ENCODE measurements around the gene COIL. TPM values are rescaled to one million over a fixed set of nuclear protein-coding genes. Genes with fewer than 3 reads are reported as not detected.

Gene COIL
- total and polyA plus RNA-seq, 9 of the 15 experiments (the other 6 are each of a cell fraction or from before 2014, with no cell fraction given) = 23.9 to 41.3 (median 28.7) TPM

DNA sequence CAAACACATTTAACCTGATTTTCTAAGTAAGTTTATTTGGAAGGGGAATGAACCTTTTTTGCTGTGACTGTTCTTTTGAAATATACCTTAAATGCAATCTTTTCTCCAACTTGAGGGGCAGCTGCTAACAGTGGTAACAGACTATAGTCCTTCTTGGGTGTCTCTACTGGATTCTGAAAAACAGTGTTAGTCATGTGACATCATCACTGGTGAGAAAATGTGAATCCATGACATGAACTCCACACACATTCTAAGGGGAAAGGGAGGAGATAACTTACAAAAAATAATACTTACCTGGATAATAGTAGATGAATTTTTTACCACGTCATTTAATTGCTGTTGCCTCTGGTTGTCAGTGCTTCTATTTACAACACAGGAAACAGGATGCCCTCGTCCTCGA, 11.3 kb downstream of the COIL start:
- intact Hi-C loops (cut with micrococcal nuclease) (loop anchor here (10.0 kb wide), 1 partner anchor 355 kb away; the partner anchor contains the start of gene NOG), in situ Hi-C loops (cut with MboI) (no loop called here)
- Histone ChIP-seq H3K27ac (ENCODE audit: extremely low read depth, low read depth, low read length) (no peak overlapping the region), H2AFZ (ENCODE audit: low read depth, low read length) (no peak overlapping the region), H4K20me1 (replicated peaks; ENCODE audit: control insufficient read depth, insufficient read depth, low read length) (no peaks in the 10 kb centered on the region), H3K4me2 (ENCODE audit: insufficient read depth, low read length) (no peak overlapping the region), H3K4me1 (replicated peaks in 1 of 2; ENCODE audit: control insufficient read depth in 2 of 2, insufficient read depth in 2 of 2, low read length in 2 of 2) (no peaks in the 10 kb centered on the region), H3K4me3 (no peak overlapping the region), H3K9me1 (ENCODE audit: control insufficient read depth, insufficient read depth, low read length) (no peaks in the 10 kb centered on the region), H3K9ac (ENCODE audit: insufficient read depth in 1 of 2, low read depth in 2 of 2, low read length in 2 of 2) (no peak overlapping the region), H3K79me2 (ENCODE audit: control insufficient read depth, insufficient read depth, low read length) (peaks cover 30% of the 10 kb centered on the region), H3K9me3 (replicated peaks; ENCODE audit: control insufficient read depth, insufficient read depth, low read depth, low read length) (no peaks in the 10 kb centered on the region), H3K27me3 (ENCODE audit: control insufficient read depth in 2 of 2, insufficient read depth in 2 of 2, low read length in 2 of 2) (no peaks in the 10 kb centered on the region), H3K36me3 (ENCODE audit: control insufficient read depth, insufficient read depth, low read length) (peaks cover 81% of the 10 kb centered on the region)
- ChIA-PET POLR2A (interaction anchor here (0.7 kb wide), 1 partner anchor 90 kb away, joined by 3 read pairs; no protein-coding TSS in a partner anchor), CTCF (ENCODE audit: low intra/inter-chr PET ratio) (no interaction called here)
- DNase-seq (ENCODE audit: extremely low read depth in 1 of 4, low spot score in 3 of 4) (peak in 1 of 4 experiments; percentile 1), FAIRE-seq (no peak), ATAC-seq (no peak)
- BruUV-seq (replicated peaks) = no TSS peak
- TF ChIP-seq, protein P1, sequence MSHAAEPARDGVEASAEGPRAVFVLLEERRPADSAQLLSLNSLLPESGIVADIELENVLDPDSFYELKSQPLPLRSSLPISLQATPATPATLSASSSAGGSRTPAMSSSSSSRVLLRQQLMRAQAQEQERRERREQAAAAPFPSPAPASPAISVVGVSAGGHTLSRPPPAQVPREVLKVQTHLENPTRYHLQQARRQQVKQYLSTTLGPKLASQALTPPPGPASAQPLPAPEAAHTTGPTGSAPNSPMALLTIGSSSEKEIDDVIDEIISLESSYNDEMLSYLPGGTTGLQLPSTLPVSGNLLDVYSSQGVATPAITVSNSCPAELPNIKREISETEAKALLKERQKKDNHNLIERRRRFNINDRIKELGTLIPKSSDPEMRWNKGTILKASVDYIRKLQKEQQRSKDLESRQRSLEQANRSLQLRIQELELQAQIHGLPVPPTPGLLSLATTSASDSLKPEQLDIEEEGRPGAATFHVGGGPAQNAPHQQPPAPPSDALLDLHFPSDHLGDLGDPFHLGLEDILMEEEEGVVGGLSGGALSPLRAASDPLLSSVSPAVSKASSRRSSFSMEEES (CRISPR knock-in tag; IDR thresholded peaks at IDR 0.05) = peak; percentile 82
- no peak for TF ChIP-seq DMBX1 (CRISPR knock-in tag; IDR thresholded peaks at IDR 0.05; ENCODE audit: borderline replicate concordance)
- WGBS (ENCODE audit: insufficient coverage, low coverage, missing lambda C conversion rate) = 64% methylated on average over 1 of the region's 3 CpGs

DNA sequence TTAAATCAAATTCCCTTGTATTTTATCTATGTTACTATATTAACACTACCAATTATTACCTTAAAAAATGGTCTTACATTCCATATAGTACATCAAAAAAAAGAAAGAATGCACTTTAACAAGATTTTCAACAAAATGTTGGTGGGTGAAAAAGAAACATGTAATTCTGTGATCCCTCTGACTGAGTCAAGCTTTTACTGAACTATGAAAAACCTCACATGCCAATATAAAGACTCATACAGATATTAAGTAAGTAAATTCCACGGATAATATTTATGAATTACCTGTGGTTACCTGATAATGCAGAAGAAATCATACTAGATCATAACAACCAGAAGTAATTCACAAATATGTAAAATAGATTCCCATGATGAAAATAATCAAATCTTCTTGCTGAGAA, 12.4 kb downstream of the COIL start:
- ATAC-seq = no peak
- Histone ChIP-seq H3K27ac (ENCODE audit: extremely low read depth, low read depth, low read length) (no peak overlapping the region), H3K9me1 (ENCODE audit: control insufficient read depth, insufficient read depth, low read length) (no peaks in the 10 kb centered on the region), H3K9ac (ENCODE audit: insufficient read depth in 1 of 2, low read depth in 2 of 2, low read length in 2 of 2) (no peak overlapping the region), H3K9me3 (replicated peaks; ENCODE audit: control insufficient read depth, insufficient read depth, low read depth, low read length) (no peaks in the 10 kb centered on the region), H3K79me2 (ENCODE audit: control insufficient read depth, insufficient read depth, low read length) (peaks cover 20% of the 10 kb centered on the region), H3K4me1 (replicated peaks in 1 of 2; ENCODE audit: control insufficient read depth in 2 of 2, insufficient read depth in 2 of 2, low read length in 2 of 2) (no peaks in the 10 kb centered on the region), H3K4me2 (ENCODE audit: insufficient read depth, low read length) (no peak overlapping the region), H3K27me3 (ENCODE audit: control insufficient read depth in 2 of 2, insufficient read depth in 2 of 2, low read length in 2 of 2) (no peaks in the 10 kb centered on the region), H4K20me1 (replicated peaks; ENCODE audit: control insufficient read depth, insufficient read depth, low read length) (no peaks in the 10 kb centered on the region), H2AFZ (ENCODE audit: low read depth, low read length) (no peak overlapping the region), H3K36me3 (ENCODE audit: control insufficient read depth, insufficient read depth, low read length) (peaks cover 82% of the 10 kb centered on the region), H3K4me3 (no peak overlapping the region)
- ChIA-PET POLR2A (interaction anchor here (0.6 kb wide), 1 partner anchor 17 kb away, joined by 3 read pairs; no protein-coding TSS in a partner anchor), CTCF (ENCODE audit: low intra/inter-chr PET ratio) (no interaction called here)
- no TSS peak for BruUV-seq (replicated peaks)
- in situ Hi-C loops (cut with MboI) = no loop called here
- 79% methylated on average over 1 of the region's 1 CpG for WGBS (ENCODE audit: insufficient coverage, low coverage, missing lambda C conversion rate)
- intact Hi-C loops (cut with micrococcal nuclease) = loop anchor here (10.0 kb wide), 1 partner anchor 354 kb away; the partner anchor contains the start of gene NOG
- no peak for FAIRE-seq
- no peak for DNase-seq (ENCODE audit: extremely low read depth in 1 of 4, low spot score in 3 of 4)
- TF ChIP-seq PCBP1 (IDR thresholded peaks at IDR 0.05; ENCODE audit: low read depth, low read length, poor library complexity, severe bottlenecking) (no peak), ZNF75A (CRISPR knock-in tag; IDR thresholded peaks at IDR 0.05) (no peak), ZNF57 (CRISPR knock-in tag; IDR thresholded peaks at IDR 0.05) (no peak), GATA2 (CRISPR knock-in tag; IDR thresholded peaks at IDR 0.05) (no peak), ZNF232 (CRISPR knock-in tag; IDR thresholded peaks at IDR 0.05) (no peak)
- TF ChIP-seq, protein P2, sequence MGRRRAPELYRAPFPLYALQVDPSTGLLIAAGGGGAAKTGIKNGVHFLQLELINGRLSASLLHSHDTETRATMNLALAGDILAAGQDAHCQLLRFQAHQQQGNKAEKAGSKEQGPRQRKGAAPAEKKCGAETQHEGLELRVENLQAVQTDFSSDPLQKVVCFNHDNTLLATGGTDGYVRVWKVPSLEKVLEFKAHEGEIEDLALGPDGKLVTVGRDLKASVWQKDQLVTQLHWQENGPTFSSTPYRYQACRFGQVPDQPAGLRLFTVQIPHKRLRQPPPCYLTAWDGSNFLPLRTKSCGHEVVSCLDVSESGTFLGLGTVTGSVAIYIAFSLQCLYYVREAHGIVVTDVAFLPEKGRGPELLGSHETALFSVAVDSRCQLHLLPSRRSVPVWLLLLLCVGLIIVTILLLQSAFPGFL (CRISPR knock-in tag; IDR thresholded peaks at IDR 0.05) = no peak
- TF ChIP-seq, protein P3, sequence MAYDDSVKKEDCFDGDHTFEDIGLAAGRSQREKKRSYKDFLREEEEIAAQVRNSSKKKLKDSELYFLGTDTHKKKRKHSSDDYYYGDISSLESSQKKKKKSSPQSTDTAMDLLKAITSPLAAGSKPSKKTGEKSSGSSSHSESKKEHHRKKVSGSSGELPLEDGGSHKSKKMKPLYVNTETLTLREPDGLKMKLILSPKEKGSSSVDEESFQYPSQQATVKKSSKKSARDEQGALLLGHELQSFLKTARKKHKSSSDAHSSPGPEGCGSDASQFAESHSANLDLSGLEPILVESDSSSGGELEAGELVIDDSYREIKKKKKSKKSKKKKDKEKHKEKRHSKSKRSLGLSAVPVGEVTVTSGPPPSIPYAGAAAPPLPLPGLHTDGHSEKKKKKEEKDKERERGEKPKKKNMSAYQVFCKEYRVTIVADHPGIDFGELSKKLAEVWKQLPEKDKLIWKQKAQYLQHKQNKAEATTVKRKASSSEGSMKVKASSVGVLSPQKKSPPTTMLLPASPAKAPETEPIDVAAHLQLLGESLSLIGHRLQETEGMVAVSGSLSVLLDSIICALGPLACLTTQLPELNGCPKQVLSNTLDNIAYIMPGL (CRISPR knock-in tag; IDR thresholded peaks at IDR 0.05) = no peak
- TF ChIP-seq, protein P4, sequence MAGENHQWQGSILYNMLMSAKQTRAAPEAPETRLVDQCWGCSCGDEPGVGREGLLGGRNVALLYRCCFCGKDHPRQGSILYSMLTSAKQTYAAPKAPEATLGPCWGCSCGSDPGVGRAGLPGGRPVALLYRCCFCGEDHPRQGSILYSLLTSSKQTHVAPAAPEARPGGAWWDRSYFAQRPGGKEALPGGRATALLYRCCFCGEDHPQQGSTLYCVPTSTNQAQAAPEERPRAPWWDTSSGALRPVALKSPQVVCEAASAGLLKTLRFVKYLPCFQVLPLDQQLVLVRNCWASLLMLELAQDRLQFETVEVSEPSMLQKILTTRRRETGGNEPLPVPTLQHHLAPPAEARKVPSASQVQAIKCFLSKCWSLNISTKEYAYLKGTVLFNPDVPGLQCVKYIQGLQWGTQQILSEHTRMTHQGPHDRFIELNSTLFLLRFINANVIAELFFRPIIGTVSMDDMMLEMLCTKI (IDR thresholded peaks at IDR 0.05; ENCODE audit: partially characterized antibody) = no peak
